H9 (cell line): ENCODE measurements around the gene TMEM156. TPM values are rescaled to one million over a fixed set of nuclear protein-coding genes. Genes with fewer than 3 reads are reported as not detected.

Source experiments
- DNase-seq: peaks from one replicate; pipeline ENCODE4 v3.0.0-alpha.2; 2017
- H2AFZ ChIP-seq: one replicate; pipeline ENCODE4 v1.6.1; 2013; ENCODE audit warnings: mild to moderate bottlenecking, low read length, control low read depth, moderate library complexity
- H2AK5ac ChIP-seq: 2 replicates; pipeline ENCODE4 v1.6.1; 2013; ENCODE audit warnings: low read length, control low read depth, mixed read lengths; ENCODE audit not compliant: insufficient read length
- H2BK120ac ChIP-seq: one replicate; pipeline ENCODE4 v1.6.1; 2013; ENCODE audit warnings: low read depth, mild to moderate bottlenecking, low read length, control low read depth, inconsistent platforms; ENCODE audit not compliant: poor library complexity, severe bottlenecking
- H2BK12ac ChIP-seq: 2 replicates; pipeline ENCODE4 v1.6.1; 2013; ENCODE audit warnings: low read length, control low read depth, mixed read lengths, low read depth; ENCODE audit not compliant: insufficient read length
- H2BK15ac ChIP-seq: 2 replicates; pipeline ENCODE4 v1.6.1; 2013; ENCODE audit warnings: low read depth, low read length, control low read depth
- H2BK20ac ChIP-seq: one replicate; pipeline ENCODE4 v1.6.1; 2013; ENCODE audit warnings: low read depth, mild to moderate bottlenecking, low read length, control low read depth, inconsistent platforms; ENCODE audit not compliant: poor library complexity, severe bottlenecking
- H2BK5ac ChIP-seq: 2 replicates; pipeline ENCODE4 v1.6.1; 2013; ENCODE audit warnings: low read length, control low read depth, mixed read lengths; ENCODE audit not compliant: insufficient read length
- H3K14ac ChIP-seq: 2 replicates; pipeline ENCODE4 v1.6.1; 2013; ENCODE audit warnings: low read length, control low read depth; ENCODE audit not compliant: insufficient read depth
- H3K18ac ChIP-seq: 2 replicates; pipeline ENCODE4 v1.6.1; 2013; ENCODE audit warnings: low read depth, mild to moderate bottlenecking, mixed read lengths, low read length, control low read depth; ENCODE audit not compliant: insufficient read length
- H3K23ac ChIP-seq: 2 replicates; pipeline ENCODE4 v1.6.1; 2013; ENCODE audit warnings: low read length, control low read depth, mixed read lengths, low read depth; ENCODE audit not compliant: insufficient read length
- H3K23me2 ChIP-seq: 2 replicates; pipeline ENCODE4 v1.6.1; 2013; ENCODE audit warnings: low read depth, mild to moderate bottlenecking, mixed read lengths, low read length, control low read depth; ENCODE audit not compliant: insufficient read length, poor library complexity, severe bottlenecking
- H3K27ac ChIP-seq: 2 replicates; pipeline ENCODE4 v1.5.1; 2013; ENCODE audit warnings: low read length, control low read depth, mixed read lengths, low read depth; ENCODE audit not compliant: insufficient read length
- H3K27me3 ChIP-seq: 2 replicates; pipeline ENCODE4 v1.6.1; 2013; ENCODE audit warnings: low read length, control low read depth, inconsistent platforms; ENCODE audit not compliant: insufficient read depth
- H3K4ac ChIP-seq: 2 replicates; pipeline ENCODE4 v1.6.1; 2013; ENCODE audit warnings: low read depth, mild to moderate bottlenecking, control low read depth, inconsistent platforms, low read length, moderate library complexity
- H3K4me1 ChIP-seq: 2 replicates; pipeline ENCODE4 v1.6.1; 2013; ENCODE audit warnings: low read length, control low read depth, inconsistent platforms; ENCODE audit not compliant: insufficient read depth
- H3K4me2 ChIP-seq: 2 replicates; pipeline ENCODE4 v1.6.1; 2013; ENCODE audit warnings: low read length, control low read depth, mixed read lengths; ENCODE audit not compliant: insufficient read length, insufficient read depth
- H3K56ac ChIP-seq: 2 replicates; pipeline ENCODE4 v1.6.1; 2013; ENCODE audit warnings: low read depth, mild to moderate bottlenecking, mixed read lengths, low read length, control low read depth; ENCODE audit not compliant: insufficient read length
- H3K79me1 ChIP-seq: 2 replicates; pipeline ENCODE4 v1.6.1; 2013; ENCODE audit warnings: low read depth, mild to moderate bottlenecking, moderate library complexity, low read length, control low read depth, inconsistent platforms; ENCODE audit not compliant: insufficient read depth, poor library complexity, severe bottlenecking
- H3K79me2 ChIP-seq: 2 replicates; pipeline ENCODE4 v1.6.1; 2013; ENCODE audit warnings: low read length, control low read depth, inconsistent platforms; ENCODE audit not compliant: insufficient read depth
- H3K9ac ChIP-seq: 2 replicates; pipeline ENCODE4 v1.6.1; 2013; ENCODE audit warnings: low read length, control low read depth, mixed read lengths; ENCODE audit not compliant: insufficient read length; ENCODE audit errors: extremely low read depth
- H3K9me3 ChIP-seq: one replicate; pipeline ENCODE4 v1.6.1; 2013; ENCODE audit warnings: low read depth, low read length, inconsistent platforms; ENCODE audit not compliant: control insufficient read depth
- H3T11ph ChIP-seq: one replicate; pipeline ENCODE4 v1.6.1; 2013; ENCODE audit warnings: mild to moderate bottlenecking, low read length, control low read depth, inconsistent platforms
- H4K20me1 ChIP-seq: one replicate; pipeline ENCODE4 v1.6.1; 2013; ENCODE audit not compliant: control insufficient read depth, insufficient read length, insufficient read depth
- H4K5ac ChIP-seq: 2 replicates; pipeline ENCODE4 v1.6.1; 2013; ENCODE audit warnings: low read depth, mild to moderate bottlenecking, mixed read lengths, low read length, control low read depth; ENCODE audit not compliant: insufficient read length
- H4K8ac ChIP-seq: replicated peaks from 2 replicates; pipeline ENCODE4 v1.6.1; 2013; ENCODE audit warnings: low read length, control low read depth, mixed read lengths, low read depth; ENCODE audit not compliant: insufficient read length
- H4K91ac ChIP-seq: 2 replicates; pipeline ENCODE4 v1.6.1; 2013; ENCODE audit warnings: low read depth, mild to moderate bottlenecking, moderate library complexity, mixed read lengths, low read length, control low read depth; ENCODE audit not compliant: insufficient read length
- H3K27ac Mint-ChIP-seq, 3 experiments: 2 replicates in 2 of 3; 3 replicates in 1 of 3; pipeline ENCODE4 v1.8.0; 2020 to 2021; ENCODE audit warnings: mixed read lengths in 3 of 3, mild to moderate bottlenecking in 1 of 3, moderate library complexity in 1 of 3
- H3K27me3 Mint-ChIP-seq: 2 replicates; pipeline ENCODE4 v1.8.0; 2021; ENCODE audit warnings: low read depth, mild to moderate bottlenecking, moderate library complexity, mixed read lengths
- H3K36me3 Mint-ChIP-seq, 3 experiments: 2 replicates in 2 of 3; 3 replicates in 1 of 3; pipeline ENCODE4 v1.8.0; 2020 to 2021; ENCODE audit warnings: low read depth in 3 of 3, mixed read lengths in 3 of 3; ENCODE audit not compliant: insufficient read depth in 1 of 3
- H3K4me1 Mint-ChIP-seq, 2 experiments: 2 replicates each; pipeline ENCODE4 v1.8.0; 2020; ENCODE audit warnings: mixed read lengths in 2 of 2
- H3K4me3 Mint-ChIP-seq, 2 experiments: 2 replicates in 1 of 2; 3 replicates in 1 of 2; pipeline ENCODE4 v1.8.0; 2020 to 2021; ENCODE audit warnings: mild to moderate bottlenecking in 2 of 2, mixed read lengths in 2 of 2, moderate library complexity in 1 of 2
- H3K9me3 Mint-ChIP-seq, 2 experiments: 2 replicates in 1 of 2; 3 replicates in 1 of 2; pipeline ENCODE4 v1.8.0; 2020; ENCODE audit warnings: mild to moderate bottlenecking in 2 of 2, mixed read lengths in 2 of 2, moderate library complexity in 1 of 2
- CTCF ChIP-seq: fragments of 200-600 bp; sonication (generic); conservative IDR thresholded peaks from 3 replicates; pipeline ENCODE4 v1.8.0; 2021; ENCODE audit warnings: antibody characterized with exemption, mild to moderate bottlenecking
- WGBS: extraction: QIAGEN DNeasy Blood & Tissue Kit; methylation state at CpG from one replicate; pipeline ENCODE4 v1.1.7; 2013; ENCODE audit warnings: missing lambda C conversion rate, low lambda C conversion rate, mixed read lengths; ENCODE audit not compliant: insufficient read length; ENCODE audit errors: extremely low coverage; 5-methylcytosine and 5-hydroxymethylcytosine counted together
- total RNA-seq: library from RNA; stranded (reverse); gene quantifications from 2 replicates; pipeline ENCODE4 v1.2.1, GENCODE V29; 2021

Gene TMEM156
- total RNA-seq, 1 experiment from 2014 or later = not detected

- Histone ChIP-seq H2BK20ac (no peak overlapping the region), H3K27ac (no peak overlapping the region), H4K8ac (no peak overlapping the region), H3K56ac (no peak overlapping the region), H3K9me3 (no peaks in the 10 kb centered on the region), H2BK120ac (no peak overlapping the region), H2BK12ac (no peak overlapping the region), H3K18ac (no peak overlapping the region), H2AK5ac (no peak overlapping the region), H2BK15ac (no peak overlapping the region), H2BK5ac (no peak overlapping the region), H3K23me2 (no peaks in the 10 kb centered on the region), H3K79me2 (no peaks in the 10 kb centered on the region), H3T11ph (no peak overlapping the region), H3K4ac (no peak overlapping the region), H2AFZ (no peak overlapping the region), H3K79me1 (no peaks in the 10 kb centered on the region), H3K4me1 (no peaks in the 10 kb centered on the region), H4K5ac (no peak overlapping the region), H4K20me1 (no peaks in the 10 kb centered on the region), H4K91ac (no peak overlapping the region), H3K23ac (no peak overlapping the region), H3K27me3 (no peaks in the 10 kb centered on the region), H3K4me2 (no peak overlapping the region), H3K9ac (no peak overlapping the region), H3K14ac (no peak overlapping the region)
- no CpG with 5 or more reads among the region's 8 CpGs for WGBS
- Mint-ChIP-seq H3K4me1 (no peaks in the 10 kb centered on the region), H3K9me3 (no peaks in the 10 kb centered on the region; a peak in 2 of 5 replicates), H3K27me3 (no peaks in the 10 kb centered on the region), H3K36me3 (peaks cover 0 to 8% (median 7%) of the 10 kb centered on the region in 3 experiments; a peak in 5 of 7 replicates), H3K4me3 (no peak overlapping the region), H3K27ac (no peak overlapping the region)
- no peak for TF ChIP-seq CTCF
- no peak for DNase-seq
These were observed 114.7 kb downstream of the TMEM156 start for GRCh38 chr4:38917481-38918025.

Other genes with a start within 250 kb of the TMEM156 start
- gene TLR10, start 249.4 kb downstream of the TMEM156 start, total RNA-seq = not detected in 2 replicates
- not detected in 2 replicates for gene TLR1, start 227.6 kb downstream of the TMEM156 start, total RNA-seq
- 0.07 and 0.11 TPM in 2 replicates for gene TLR6, start 175.6 kb downstream of the TMEM156 start, total RNA-seq
- 9.9 and 10.3 TPM in 2 replicates for gene FAM114A1, start 164.6 kb downstream of the TMEM156 start, total RNA-seq
- gene KLHL5, start 29.8 kb upstream of the TMEM156 start, total RNA-seq = 16.0 and 16.8 TPM in 2 replicates
- 23.3 and 25.3 TPM in 2 replicates for gene WDR19, start 150.1 kb upstream of the TMEM156 start, total RNA-seq